ENCODE results near the gene ABCC3. TPM values are rescaled to one million over a fixed set of nuclear protein-coding genes. Genes with fewer than 3 reads are reported as not detected.

Gene ABCC3
- total RNA-seq, 6 donors from 2014 or later: 34.2 to 268 (median 57.7) TPM

- WGBS, 2 donors: 94 to 98% methylated on average over 9 to 10 of the region's 10 CpGs
- no peak for TF ChIP-seq POLR2AphosphoS5 (IDR thresholded peaks at IDR 0.05)
- no peak for TF ChIP-seq CTCF (IDR thresholded peaks at IDR 0.05)
- TF ChIP-seq EP300 (IDR thresholded peaks at IDR 0.05): no peak
- TF ChIP-seq POLR2A (IDR thresholded peaks at IDR 0.05): no peak
- no peaks in the 10 kb centered on the region for H3K36me3 ChIP-seq
- ATAC-seq (ENCODE audit: low FRiP score in 2 of 2) (no peak), DNase-seq (no peak)
- H3K27me3 ChIP-seq: no peaks in the 10 kb centered on the region
- no peaks in the 10 kb centered on the region for H3K9me3 ChIP-seq
- no peak overlapping the region for H3K4me3 ChIP-seq
- H3K27ac ChIP-seq: no peak overlapping the region
- peaks cover 39 to 46% (median 42%) of the 10 kb centered on the region in 4 donors for H3K4me1 ChIP-seq
Measured at GRCh38 chr17:50642722-50643656, 8.3 kb downstream of the ABCC3 start.

- H3K36me3 ChIP-seq: no peaks in the 10 kb centered on the region
- H3K4me1 ChIP-seq: peaks cover 10 to 16% (median 12%) of the 10 kb centered on the region in 4 donors
- H3K4me3 ChIP-seq: no peak overlapping the region
- WGBS, 2 donors: 95 to 96% methylated on average over 3 of the region's 3 CpGs
- H3K27ac ChIP-seq: no peak overlapping the region
- ATAC-seq (ENCODE audit: low FRiP score in 2 of 2): no peak
- TF ChIP-seq CTCF (IDR thresholded peaks at IDR 0.05) (no peak), EP300 (IDR thresholded peaks at IDR 0.05) (no peak), POLR2A (IDR thresholded peaks at IDR 0.05) (no peak), POLR2AphosphoS5 (IDR thresholded peaks at IDR 0.05) (no peak)
- DNase-seq: no peak
- H3K9me3 ChIP-seq: no peaks in the 10 kb centered on the region
- H3K27me3 ChIP-seq: no peaks in the 10 kb centered on the region
Measured at GRCh38 chr17:50645748-50646682, 11.3 kb downstream of the ABCC3 start.

DNA sequence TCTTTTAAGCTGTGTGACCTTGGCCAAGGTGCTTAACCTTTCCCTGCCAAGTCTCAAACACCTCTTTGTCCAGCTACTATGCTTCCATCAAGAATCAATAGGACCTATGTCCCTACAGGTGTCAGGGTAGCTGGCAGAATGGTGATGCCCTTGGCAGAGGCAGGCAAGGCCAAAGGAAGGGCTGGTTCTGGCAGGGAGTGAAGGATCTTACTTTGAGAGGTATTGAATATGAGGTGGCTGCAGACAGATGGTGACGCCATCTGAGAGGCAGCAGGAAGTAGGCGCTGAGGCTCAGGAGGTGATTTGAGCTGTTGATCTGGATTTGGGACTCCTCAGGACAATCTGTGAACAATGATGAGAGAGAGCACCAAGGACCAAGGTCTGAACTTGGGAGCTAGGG lies 12.5 kb downstream of the ABCC3 start:
- Histone ChIP-seq H3K27ac (no peak overlapping the region), H3K4me3 (no peak overlapping the region), H3K4me1 (peaks cover 0 to 5% (median 1%) of the 10 kb centered on the region in 4 donors), H3K9me3 (no peaks in the 10 kb centered on the region), H3K27me3 (no peaks in the 10 kb centered on the region), H3K36me3 (no peaks in the 10 kb centered on the region)
- ATAC-seq (ENCODE audit: low FRiP score in 2 of 2) (no peak), DNase-seq (no peak)
- no peak for TF ChIP-seq POLR2AphosphoS5 (IDR thresholded peaks at IDR 0.05)
- 79 to 87% methylated on average over 2 of the region's 2 CpGs for WGBS, 2 donors

GRCh38 chr17:50649042-50649908 lies 14.6 kb downstream of the ABCC3 start:
- Histone ChIP-seq H3K36me3 (no peaks in the 10 kb centered on the region), H3K4me1 (no peaks in the 10 kb centered on the region), H3K27me3 (no peaks in the 10 kb centered on the region), H3K4me3 (no peak overlapping the region), H3K27ac (no peak overlapping the region), H3K9me3 (peaks cover 0 to 3% (median 0%) of the 10 kb centered on the region in 4 donors)
- 78 to 84% methylated on average over 7 of the region's 7 CpGs for WGBS, 2 donors
- no peak for ATAC-seq (ENCODE audit: low FRiP score in 2 of 2)
- DNase-seq: no peak
- TF ChIP-seq POLR2AphosphoS5 (IDR thresholded peaks at IDR 0.05): no peak
- TF ChIP-seq EP300 (IDR thresholded peaks at IDR 0.05): no peak
- TF ChIP-seq POLR2A (IDR thresholded peaks at IDR 0.05): no peak
- no peak for TF ChIP-seq CTCF (IDR thresholded peaks at IDR 0.05)

Measured in upper lobe of left lung (tissue), 6 donors.